H1 (cell line): ENCODE data around the gene SEC16A. TPM values are rescaled to one million over a fixed set of nuclear protein-coding genes. Genes with fewer than 3 reads are reported as not detected.

Source experiments
- CTCF ChIA-PET: fragments of 300-600 bp; sonication (Branson Sonifier 250); formaldehyde crosslinking; loops from one replicate; lab custom pipeline; 2021; ENCODE audit not compliant: partially characterized antibody; lab: Charles Lee
- POLR2A ChIA-PET: fragments of 300-600 bp; sonication (Branson Sonifier 250); formaldehyde crosslinking; loops from one replicate; lab custom pipeline; 2021; ENCODE audit warnings: inconsistent platforms; ENCODE audit not compliant: partially characterized antibody; lab: Charles Lee
- DNase-seq, 2 experiments: peaks; one replicate each; pipeline versions ENCODE4 v3.0.0 to v3.0.0-alpha.2; 2010 to 2022; ENCODE audit warnings: low spot score in 2 of 2, low read depth in 1 of 2, mixed read lengths in 1 of 2
- FAIRE-seq: peaks from 2 replicates; lab custom pipeline; 2011; peaks lifted over from hg19 to GRCh38; lab: Jason Lieb, UNC
- H2AFZ ChIP-seq: 2 replicates; pipeline ENCODE4 v1.8.1; 2012; ENCODE audit warnings: low read length, inconsistent platforms
- H2AK5ac ChIP-seq: 2 replicates; pipeline ENCODE4 v1.6.1; 2013; ENCODE audit warnings: low read depth, low read length
- H2BK120ac ChIP-seq: replicated peaks from 2 replicates; pipeline ENCODE3; 2013; ENCODE audit warnings: low read depth, low read length, inconsistent platforms
- H2BK12ac ChIP-seq: 2 replicates; pipeline ENCODE4 v1.6.1; 2013; ENCODE audit warnings: low read depth, low read length
- H2BK15ac ChIP-seq: 2 replicates; pipeline ENCODE4 v1.6.1; 2013; ENCODE audit warnings: low read length
- H2BK20ac ChIP-seq: 2 replicates; pipeline ENCODE4 v1.6.1; 2013; ENCODE audit warnings: low read length
- H2BK5ac ChIP-seq: 2 replicates; pipeline ENCODE4 v1.6.1; 2013; ENCODE audit warnings: low read depth, low read length
- H3K14ac ChIP-seq: 2 replicates; pipeline ENCODE4 v1.6.1; 2013; ENCODE audit warnings: inconsistent platforms; ENCODE audit not compliant: insufficient read length
- H3K18ac ChIP-seq: 2 replicates; pipeline ENCODE4 v1.6.1; 2013; ENCODE audit warnings: low read length; ENCODE audit errors: extremely low read depth
- H3K23ac ChIP-seq: 2 replicates; pipeline ENCODE4 v1.6.1; 2013; ENCODE audit warnings: inconsistent platforms; ENCODE audit not compliant: insufficient read length
- H3K23me2 ChIP-seq: 2 replicates; pipeline ENCODE4 v1.6.1; 2013; ENCODE audit warnings: low read depth, low read length
- H3K27ac ChIP-seq: 2 replicates; pipeline ENCODE4 v1.6.1; 2011; ENCODE audit warnings: low read depth, low read length, inconsistent platforms
- H3K27me3 ChIP-seq, 4 experiments: replicated peaks in 1 of 4; 1 replicate in 1 of 4; 2 replicates in 3 of 4; pipeline versions ENCODE4 v1.6.1 to v1.8.1; 2011 to 2013; ENCODE audit warnings: low read length in 3 of 4, mild to moderate bottlenecking in 3 of 4, inconsistent platforms in 2 of 4, mixed read lengths in 2 of 4, moderate library complexity in 1 of 4; ENCODE audit not compliant: control insufficient read depth in 3 of 4, insufficient read depth in 3 of 4; ENCODE audit errors: extremely low read depth in 1 of 4
- H3K36me3 ChIP-seq, 4 experiments: 2 replicates each; pipeline versions ENCODE4 v1.6.1 to v1.8.1; 2011 to 2013; ENCODE audit warnings: mild to moderate bottlenecking in 4 of 4, low read length in 3 of 4, moderate library complexity in 2 of 4, control low read depth in 1 of 4, inconsistent platforms in 1 of 4; ENCODE audit not compliant: insufficient read depth in 4 of 4, control insufficient read depth in 2 of 4
- H3K4ac ChIP-seq: replicated peaks from 2 replicates; pipeline ENCODE3; 2013; ENCODE audit warnings: low read length, low read depth, mixed read lengths, inconsistent platforms; ENCODE audit not compliant: insufficient read length
- H3K4me1 ChIP-seq, 4 experiments: replicated peaks in 1 of 4; 1 replicate in 1 of 4; 2 replicates in 3 of 4; pipeline versions ENCODE4 v1.6.1 to v1.8.1; 2011 to 2013; ENCODE audit warnings: low read length in 3 of 4, inconsistent platforms in 2 of 4, mixed read lengths in 1 of 4; ENCODE audit not compliant: insufficient read depth in 4 of 4, control insufficient read depth in 3 of 4
- H3K4me2 ChIP-seq, 2 experiments: 2 replicates each; pipeline versions ENCODE4 v1.6.1 to v1.8.1; 2011 to 2013; ENCODE audit warnings: low read depth in 2 of 2, low read length in 2 of 2, control low read depth in 1 of 2, inconsistent platforms in 1 of 2, mild to moderate bottlenecking in 1 of 2; ENCODE audit not compliant: insufficient read depth in 1 of 2
- H3K4me3 ChIP-seq, 4 experiments: fragments of 200-600, 300-600 bp in 1 of 4; sonication (generic), shearing (Covaris generic), sonication (Bioruptor Twin) in 1 of 4; 2 replicates each; pipeline versions ENCODE4 v1.5.1 to v1.8.1; 2011 to 2016; ENCODE audit warnings: low read length in 4 of 4, low read depth in 3 of 4, control low read depth in 2 of 4, inconsistent platforms in 2 of 4, mild to moderate bottlenecking in 2 of 4, mixed read lengths in 1 of 4, moderate library complexity in 1 of 4; ENCODE audit not compliant: insufficient read depth in 2 of 4; ENCODE audit errors: extremely low read depth in 1 of 4
- H3K56ac ChIP-seq: replicated peaks from 2 replicates; pipeline ENCODE3; 2013; ENCODE audit warnings: low read depth, mild to moderate bottlenecking, mixed read lengths, low read length, inconsistent platforms; ENCODE audit not compliant: insufficient read length
- H3K79me1 ChIP-seq: 2 replicates; pipeline ENCODE4 v1.6.1; 2013; ENCODE audit warnings: low read depth, low read length, control low read depth
- H3K79me2 ChIP-seq, 2 experiments: 2 replicates each; pipeline versions ENCODE4 v1.6.1 to v1.8.1; 2012 to 2013; ENCODE audit warnings: low read length in 2 of 2, mild to moderate bottlenecking in 2 of 2, inconsistent platforms in 1 of 2; ENCODE audit not compliant: insufficient read depth in 2 of 2, control insufficient read depth in 1 of 2
- H3K9ac ChIP-seq, 4 experiments: replicated peaks in 1 of 4; 1 replicate in 1 of 4; 2 replicates in 3 of 4; pipeline versions ENCODE4 v1.6.1 to v1.8.1; 2011 to 2013; ENCODE audit warnings: low read depth in 3 of 4, low read length in 3 of 4, control low read depth in 2 of 4, mild to moderate bottlenecking in 2 of 4, moderate library complexity in 2 of 4, inconsistent platforms in 1 of 4; ENCODE audit errors: extremely low read depth in 1 of 4
- H3K9me3 ChIP-seq, 2 experiments: 2 replicates each; pipeline versions ENCODE4 v1.6.1 to v1.8.1; 2012 to 2013; ENCODE audit warnings: mild to moderate bottlenecking in 2 of 2, moderate library complexity in 2 of 2, control low read depth in 1 of 2, inconsistent platforms in 1 of 2, low read depth in 1 of 2, low read length in 1 of 2, mixed read lengths in 1 of 2; ENCODE audit not compliant: insufficient read depth in 2 of 2
- H4K20me1 ChIP-seq, 2 experiments: replicated peaks in 1 of 2; 2 replicates each; pipeline versions ENCODE3 to v1.8.1; 2011 to 2013; ENCODE audit warnings: inconsistent platforms in 2 of 2, low read length in 2 of 2, mild to moderate bottlenecking in 1 of 2; ENCODE audit not compliant: insufficient read depth in 2 of 2, control insufficient read depth in 1 of 2
- H4K5ac ChIP-seq: 2 replicates; pipeline ENCODE4 v1.6.1; 2013; ENCODE audit warnings: low read length, low read depth, mixed read lengths, inconsistent platforms; ENCODE audit not compliant: insufficient read length
- H4K8ac ChIP-seq: 2 replicates; pipeline ENCODE4 v1.8.0; 2013; ENCODE audit warnings: mild to moderate bottlenecking, moderate library complexity, low read length, inconsistent platforms; ENCODE audit not compliant: insufficient read depth; ENCODE audit errors: extremely low read depth
- H4K91ac ChIP-seq: replicated peaks from 2 replicates; pipeline ENCODE3; 2013; ENCODE audit warnings: low read length, mixed read lengths, inconsistent platforms; ENCODE audit not compliant: insufficient read length
- CBX5 ChIP-seq: fragments of 300-800, 300-1000 bp; sonication (generic); IDR thresholded peaks from 2 replicates; pipeline ENCODE4 v1.7.1; 2016; ENCODE audit warnings: antibody characterized with exemption, low read length, low read depth
- EP300 ChIP-seq, 2 experiments: IDR thresholded peaks; 1 replicate in 1 of 2; 2 replicates in 1 of 2; pipeline ENCODE4 v1.6.1; 2011 to 2012; ENCODE audit warnings: low read depth in 2 of 2, low read length in 2 of 2, mild to moderate bottlenecking in 2 of 2, borderline replicate concordance in 1 of 2, inconsistent platforms in 1 of 2, moderate library complexity in 1 of 2
- WGBS, 2 experiments: shearing (Covaris generic) in 1 of 2; methylation state at CpG; one replicate each; pipeline versions ENCODE4 v1.1.6 to v1.1.7; 2013 to 2015; ENCODE audit warnings: low lambda C conversion rate in 2 of 2, mixed read lengths in 2 of 2, inconsistent platforms in 1 of 2, low coverage in 1 of 2, missing lambda C conversion rate in 1 of 2; ENCODE audit not compliant: insufficient replicate concordance in 2 of 2, insufficient coverage in 1 of 2, insufficient read length in 1 of 2; ENCODE audit errors: extremely low coverage in 1 of 2, missing lambda C conversion rate in 1 of 2; 5-methylcytosine and 5-hydroxymethylcytosine counted together
- polyA plus RNA-seq, 7 experiments: library from polyadenylated mRNA; depleted of rRNA in 3 of 7; stranded (reverse) in 5 of 7; unstranded in 2 of 7; fragments of >200 nt in 5 of 7; fragments of 200-250 nt in 2 of 7; gene quantifications; 1 replicate in 5 of 7; 2 replicates in 1 of 7; 4 replicates in 1 of 7; pipeline versions ENCODE4 v1.2.1 to v1.2.3, GENCODE V29; 2011 to 2013; ENCODE audit warnings: missing spikeins in 2 of 7, mixed read lengths in 2 of 7
- total RNA-seq: library from RNA; stranded (reverse); fragmentation: NEBNext Ultra II Directional; extraction: Animal tissue kit (Norgen Biotek cat#: 25700); gene quantifications from 2 replicates; pipeline ENCODE4 v1.2.1, GENCODE V29; 2021

SEC16A gene
- total and polyA plus RNA-seq, 2 of the 8 experiments (the other 6 are each of a cell fraction or from before 2014, with no cell fraction given), result 21.6 to 49.0 TPM

GRCh38 chr9:136434580-136435169 is 48.2 kb downstream of the SEC16A start:
- DNase-seq (no peak), FAIRE-seq (no peak)
- peaks cover 0 to 2% (median 0%) of the 10 kb centered on the region in 4 experiments; a peak in 2 of 7 replicates for H3K27me3 ChIP-seq
- H3K9me3 ChIP-seq, result no peaks in the 10 kb centered on the region
- H4K91ac ChIP-seq, result no peak overlapping the region
- H3K4me3 ChIP-seq, result no peak overlapping the region
- POLR2A ChIA-PET, result interaction anchor here (0.8 to 4.2 kb wide), 3 partner anchors 10 to 98 kb away, joined by 3 to 22 read pairs (median 3); no protein-coding TSS in a partner anchor
- WGBS, 2 experiments, result 94% methylated on average over 14 of the region's 17 CpGs; no CpG with 5 or more reads in 1 of the 2 experiments
- H3K79me2 ChIP-seq, result peaks cover 0 to 24% of the 10 kb centered on the region in 2 experiments; a peak in 1 of 4 replicates
- peaks cover 0 to 7% (median 2%) of the 10 kb centered on the region in 4 experiments; a peak in 1 of 7 replicates for H3K4me1 ChIP-seq
- H2BK5ac ChIP-seq, result no peak overlapping the region
- no peak overlapping the region for H2AK5ac ChIP-seq
- peaks cover 13% of the 10 kb centered on the region for H3K79me1 ChIP-seq
- no peak overlapping the region for H4K5ac ChIP-seq
- CTCF ChIA-PET, result interaction anchor here (0.5 to 2.4 kb wide), 9 partner anchors 10 to 237 kb away, joined by 3 to 5 read pairs (median 3); no protein-coding TSS in a partner anchor
- no peak overlapping the region for H2AFZ ChIP-seq
- no peak overlapping the region for H3K4me2 ChIP-seq
- H3K36me3 ChIP-seq, result peaks cover 0 to 3% (median 0%) of the 10 kb centered on the region in 4 experiments; a peak in 2 of 8 replicates
- H2BK12ac ChIP-seq, result no peak overlapping the region
- H2BK120ac ChIP-seq, result no peak overlapping the region
- no peak overlapping the region for H2BK20ac ChIP-seq
- no peak overlapping the region for H2BK15ac ChIP-seq
- no peak overlapping the region for H3K18ac ChIP-seq
- no peak overlapping the region for H3K56ac ChIP-seq
- no peak overlapping the region for H3K4ac ChIP-seq
- peaks cover 9% of the 10 kb centered on the region; the same call in 1 of the 2 replicates for H3K23me2 ChIP-seq
- no peak overlapping the region for H4K8ac ChIP-seq
- H3K27ac ChIP-seq, result no peak overlapping the region
- H3K23ac ChIP-seq, result no peak overlapping the region
- no peak overlapping the region for H3K9ac ChIP-seq
- H4K20me1 ChIP-seq, result peaks cover 14 to 27% of the 10 kb centered on the region in 2 experiments
- no peak overlapping the region for H3K14ac ChIP-seq
- TF ChIP-seq CBX5, result no peak
- TF ChIP-seq EP300 (IDR thresholded peaks at IDR 0.05; ENCODE audit: borderline replicate concordance in 1 of 2, low read depth in 2 of 2, low read length in 2 of 2), result no peak
